ENCODE results near the gene ECPAS.
"Not testable (repeated sequence)": the region's sequence is repeated elsewhere in the genome, so short reads cannot be mapped to it uniquely, and the experiment has no call there.

Gene ECPAS

GRCh38 chr9:111411266-111411665 lies 72.9 kb downstream of the ECPAS start:
- no peak for DNase-seq (ENCODE audit: low spot score)

DNA sequence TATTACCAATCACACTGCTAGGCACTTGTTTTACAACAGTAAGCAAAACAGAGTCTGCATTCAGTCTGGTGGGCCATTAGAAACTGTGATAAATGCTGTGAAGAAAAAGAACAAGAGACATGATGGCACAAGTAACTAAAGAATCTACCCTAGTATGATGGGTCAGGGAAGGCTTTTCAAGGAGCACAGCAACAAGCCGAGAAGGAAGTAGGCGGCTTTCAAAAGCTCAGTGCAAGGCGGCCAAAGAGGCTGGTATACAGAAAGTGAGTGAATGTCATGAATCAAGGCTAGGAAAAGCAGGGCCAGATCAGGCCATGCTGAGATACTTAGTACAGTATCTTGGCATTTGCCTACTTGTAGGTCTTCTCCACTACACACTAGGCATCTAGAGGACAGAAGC lies 76.4 kb downstream of the ECPAS start:
- no peak for DNase-seq (ENCODE audit: low spot score)

DNA sequence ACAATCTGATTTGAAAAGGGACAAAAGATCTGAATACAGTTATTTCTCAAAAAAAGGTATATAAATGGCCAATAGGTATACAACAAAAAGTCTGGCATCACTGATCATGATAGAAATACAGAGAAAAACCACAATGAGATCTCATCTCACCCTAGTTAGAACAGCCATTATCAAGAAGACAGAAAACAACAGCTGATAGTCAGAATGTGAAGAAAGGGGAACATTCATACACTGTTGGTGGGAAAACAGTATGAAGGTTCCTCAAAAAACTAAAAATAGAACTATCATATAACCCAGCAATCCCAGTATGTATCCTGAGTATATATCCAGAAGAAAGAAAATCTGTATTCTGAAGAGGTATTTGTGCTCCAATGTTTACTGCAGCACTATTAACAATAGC lies 78.5 kb downstream of the ECPAS start:
- no peak for DNase-seq (ENCODE audit: low spot score)

- DNase-seq (ENCODE audit: low spot score) = not testable (repeated sequence)
Measured at GRCh38 chr9:111401486-111401885, 82.7 kb downstream of the ECPAS start.

- DNase-seq (ENCODE audit: low spot score) = no peak
Measured at GRCh38 chr9:111400564-111400898, 83.7 kb downstream of the ECPAS start.

DNA sequence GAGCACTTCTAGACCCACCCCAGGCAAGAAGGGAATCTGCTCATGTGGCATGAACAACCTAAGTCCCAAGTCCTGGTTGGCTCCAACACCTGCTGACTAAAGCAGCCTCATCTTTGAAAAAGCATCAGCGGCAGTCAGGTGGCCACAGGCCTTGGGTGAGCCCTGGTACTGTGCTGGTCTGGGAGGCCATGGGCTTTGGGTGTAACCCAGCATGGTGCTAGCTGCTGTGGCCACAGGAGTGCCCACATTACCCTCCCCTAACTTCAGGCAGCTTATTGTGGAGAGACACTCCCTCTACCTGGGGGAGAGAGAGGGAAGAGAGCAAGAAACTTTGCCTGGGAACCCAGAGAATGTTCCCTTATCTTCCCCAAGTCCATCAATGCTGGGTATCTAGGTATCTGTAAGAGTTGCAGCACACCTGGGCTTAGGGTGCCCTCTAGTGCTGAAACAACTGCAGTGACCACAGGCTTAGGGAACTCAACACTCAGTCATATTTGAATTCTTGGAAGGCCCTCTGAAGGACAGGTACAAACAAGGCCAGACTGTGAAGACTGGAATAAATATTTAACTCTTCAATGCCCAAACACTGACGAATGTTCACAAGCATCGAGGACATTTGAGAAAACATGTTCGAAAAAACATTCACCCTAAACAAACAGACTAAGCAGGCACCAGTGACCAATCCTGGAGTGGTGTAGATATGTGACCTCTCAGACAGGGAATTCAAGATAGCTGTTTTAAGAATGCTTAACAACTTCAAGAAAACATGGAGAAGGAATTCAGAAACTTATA lies 84.2 kb downstream of the ECPAS start:
- DNase-seq (ENCODE audit: low spot score) = no peak

DNA sequence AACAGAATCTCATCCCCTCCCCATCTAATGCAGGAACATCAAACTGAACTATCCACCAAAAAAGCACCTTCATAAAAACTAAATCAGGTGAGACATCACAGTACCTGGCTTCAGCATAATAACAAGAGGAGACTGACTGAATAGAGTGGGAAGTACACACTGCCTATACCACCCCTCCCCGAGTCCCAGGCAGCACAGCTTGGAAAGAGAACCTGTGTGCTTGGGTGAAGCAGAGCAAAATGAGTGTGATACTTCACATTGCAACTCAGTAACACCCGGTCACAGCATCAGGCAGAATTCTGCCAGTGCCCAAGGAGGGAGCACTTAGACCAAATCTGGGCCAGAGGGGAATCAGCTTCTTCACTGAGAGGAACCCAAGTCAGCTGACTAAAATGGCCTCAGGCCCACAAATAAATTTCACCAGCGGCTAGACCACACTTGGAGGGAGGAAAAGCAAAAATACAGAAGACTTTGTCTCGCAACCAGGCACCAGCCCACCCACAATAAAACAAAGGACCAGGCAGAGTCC lies 84.9 kb downstream of the ECPAS start:
- no peak for DNase-seq (ENCODE audit: low spot score)

GRCh38 chr9:111393971-111394370 lies 90.2 kb downstream of the ECPAS start:
- DNase-seq (ENCODE audit: low spot score) = no peak

GRCh38 chr9:111389406-111389805 lies 94.8 kb downstream of the ECPAS start:
- DNase-seq (ENCODE audit: low spot score) = no peak

DNA sequence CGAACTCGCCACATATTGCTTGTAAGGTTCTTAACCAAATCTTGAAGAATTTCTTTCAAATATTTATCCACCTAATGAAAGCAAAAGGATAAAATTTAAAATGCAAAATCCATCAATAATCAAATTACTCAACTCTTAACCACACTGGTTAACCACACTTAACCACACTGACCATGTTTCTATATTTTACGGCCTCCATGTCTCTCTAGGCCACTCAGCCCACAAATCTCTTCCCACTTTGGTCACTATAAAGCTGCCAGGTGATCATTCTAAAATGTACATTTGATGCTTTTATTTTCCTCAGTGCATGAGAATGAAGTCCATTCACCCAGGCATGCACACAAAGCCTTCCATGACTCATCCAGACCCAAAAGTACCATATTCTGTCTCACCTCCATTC lies 97.8 kb downstream of the ECPAS start:
- DNase-seq (ENCODE audit: low spot score) = no peak

DNA sequence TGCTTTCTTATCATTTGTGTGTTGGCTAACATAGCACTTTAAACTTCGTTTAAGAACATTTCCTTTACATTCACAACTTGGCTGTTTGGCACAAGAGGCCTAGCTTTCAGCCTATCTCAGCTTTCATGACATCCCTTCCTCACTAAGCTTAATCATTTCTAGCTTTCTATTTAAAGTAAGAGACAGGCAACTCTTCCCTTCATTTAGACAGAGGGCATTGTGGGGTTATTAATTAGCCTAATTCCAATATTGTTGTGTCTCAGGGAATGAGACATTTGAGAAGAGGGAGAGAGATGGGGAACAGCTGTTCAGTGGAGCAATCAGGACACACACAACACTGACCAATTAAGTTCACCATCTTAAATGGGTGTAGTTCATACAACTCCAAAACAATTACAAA lies 103.2 kb downstream of the ECPAS start:
- DNase-seq (ENCODE audit: low spot score) = no peak

GRCh38 chr9:111375817-111376564 lies 108.2 kb downstream of the ECPAS start:
- DNase-seq (ENCODE audit: low spot score) = no peak

- DNase-seq (ENCODE audit: low spot score) = no peak
Measured at GRCh38 chr9:111375062-111375461, 109.1 kb downstream of the ECPAS start.

GRCh38 chr9:111372297-111372696 lies 111.9 kb downstream of the ECPAS start:
- DNase-seq (ENCODE audit: low spot score) = no peak

DNA sequence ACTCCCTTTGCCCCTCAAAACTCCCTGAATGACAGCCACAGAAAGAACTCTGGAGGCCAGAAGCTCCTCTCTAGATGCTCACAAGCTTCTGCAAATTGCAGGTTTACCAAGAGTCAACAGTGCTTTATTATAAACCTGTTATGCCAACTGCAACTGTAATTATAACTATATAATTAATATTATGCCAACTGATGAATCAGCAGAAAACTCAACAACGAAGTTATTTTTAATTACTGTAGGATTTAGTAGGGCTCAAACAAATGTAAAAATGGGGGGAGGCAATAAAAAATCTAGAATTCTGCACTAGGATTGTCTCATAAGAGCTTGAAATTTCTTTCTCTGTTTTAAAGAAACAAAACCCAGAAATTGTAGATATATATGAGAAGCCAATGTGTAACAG lies 117.2 kb downstream of the ECPAS start:
- DNase-seq (ENCODE audit: low spot score) = no peak

GRCh38 chr9:111362526-111362925 lies 121.7 kb downstream of the ECPAS start:
- DNase-seq (ENCODE audit: low spot score) = peak; percentile 11

- no peak for DNase-seq (ENCODE audit: low spot score)
Measured at GRCh38 chr9:111360881-111361280, 123.3 kb downstream of the ECPAS start.

DNA sequence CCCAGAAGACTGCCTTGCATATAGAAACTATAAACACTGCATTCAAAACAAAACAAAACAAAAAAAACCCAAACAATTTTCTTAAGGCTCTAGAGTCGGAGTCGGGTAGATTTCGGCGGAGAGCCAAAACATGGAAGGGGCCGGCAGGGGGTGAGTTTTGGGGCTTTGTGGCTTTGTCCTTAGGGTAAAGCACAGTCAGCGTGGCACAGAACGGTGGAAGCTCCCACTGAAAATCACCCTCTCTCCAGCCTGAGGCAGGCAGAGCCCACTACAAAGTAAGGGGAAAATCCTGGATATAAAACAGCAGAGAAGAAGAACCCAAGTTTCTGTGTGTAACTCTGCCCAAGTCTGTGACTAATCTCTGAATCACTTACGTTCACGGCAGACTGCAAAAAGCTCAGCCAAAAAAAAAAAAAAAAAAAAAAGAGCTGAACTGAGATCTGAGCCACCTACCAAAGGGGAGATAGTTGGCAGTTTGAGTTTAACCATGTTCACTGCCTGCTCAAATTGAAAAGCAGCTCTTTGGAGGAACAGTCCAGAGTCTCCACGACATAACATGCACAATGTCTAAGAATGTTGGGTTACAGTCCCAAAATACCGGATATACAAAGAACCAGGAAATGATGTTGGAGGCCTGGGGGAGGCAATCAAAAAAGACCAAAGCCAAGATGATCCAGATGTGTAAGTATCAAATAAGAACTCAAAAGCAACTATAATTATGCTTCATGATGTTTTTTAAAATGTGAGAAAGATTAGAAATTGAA lies 127.5 kb downstream of the ECPAS start:
- peak; percentile 92 for DNase-seq (ENCODE audit: low spot score)

DNA sequence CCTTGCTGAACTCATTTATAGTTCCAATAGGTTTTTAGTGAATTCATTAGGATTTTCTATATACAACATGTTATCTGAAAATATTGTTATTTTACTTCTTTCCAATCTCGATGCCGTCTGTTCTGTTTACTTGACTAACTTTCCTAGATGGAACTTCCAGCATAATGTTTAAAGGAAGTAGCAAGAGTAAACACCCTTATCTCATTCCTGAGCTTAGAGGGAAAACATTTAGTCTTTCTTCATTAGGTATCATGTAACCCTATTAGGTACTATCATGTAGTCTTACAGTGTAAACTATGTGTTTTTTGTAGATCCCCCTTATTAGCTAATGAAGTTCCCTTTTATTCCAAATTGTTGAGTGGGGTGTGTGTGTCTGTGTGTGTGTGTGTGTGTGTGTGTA lies 131.6 kb downstream of the ECPAS start:
- DNase-seq (ENCODE audit: low spot score) = no peak

- no peak for DNase-seq (ENCODE audit: low spot score)
Measured at GRCh38 chr9:111350556-111350955, 133.6 kb downstream of the ECPAS start.

DNA sequence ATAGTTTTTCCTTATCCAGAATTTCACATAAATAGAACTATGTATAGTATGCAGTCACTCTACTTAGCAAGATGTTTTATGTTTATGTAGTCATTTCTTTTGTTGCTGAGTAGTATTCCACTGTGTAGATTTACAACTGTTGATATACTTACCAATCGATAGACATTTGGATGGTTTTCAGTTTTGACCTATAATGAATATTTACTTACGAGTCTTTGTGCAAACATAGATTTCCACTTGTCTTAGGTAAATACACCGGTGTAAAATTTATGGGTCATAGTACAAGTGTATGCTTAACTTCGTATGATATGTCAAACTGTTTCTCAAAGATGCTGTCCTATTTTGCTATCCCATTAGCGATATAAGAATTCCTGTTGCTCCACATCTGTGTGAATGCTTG lies 134.4 kb downstream of the ECPAS start:
- DNase-seq (ENCODE audit: low spot score) = no peak

- DNase-seq (ENCODE audit: low spot score) = no peak
Measured at GRCh38 chr9:111348821-111349271, 135.3 kb downstream of the ECPAS start.

Data from AG08395 (cell line).